Left lung (tissue), 10 donors: ENCODE results near the gene CHD5. TPM values are rescaled to one million over a fixed set of nuclear protein-coding genes. Genes with fewer than 3 reads are reported as not detected.

Experiments used
- ATAC-seq: fragments of 200-7000 bp; cut with Tn5 transposase; one replicate; pipeline ENCODE4 v1.9.1; 2020; ENCODE audit warnings: moderate library complexity
- DNase-seq, 4 donors: peaks; one replicate each; pipeline ENCODE4 v3.0.0-alpha.2; 2013 to 2020
- H3K27ac ChIP-seq, 2 donors: fragments of 200-600 bp; sonication (generic) in 1 of 2; one replicate each; pipeline versions ENCODE4 v1.5.0 to v1.8.0; 2020 to 2021
- H3K27me3 ChIP-seq, 2 donors: fragments of 200-600 bp; sonication (generic) in 1 of 2; one replicate each; pipeline versions ENCODE4 v1.5.0 to v1.8.0; 2020 to 2021
- H3K36me3 ChIP-seq, 2 donors: fragments of 200-600 bp; sonication (generic) in 1 of 2; one replicate each; pipeline versions ENCODE4 v1.5.0 to v1.8.0; 2020 to 2021
- H3K4me1 ChIP-seq, 2 donors: fragments of 200-600 bp; one replicate each; pipeline ENCODE4 v1.8.0; 2021
- H3K4me3 ChIP-seq, 2 donors: fragments of 200-600 bp; sonication (generic) in 1 of 2; one replicate each; pipeline versions ENCODE4 v1.5.0 to v1.8.0; 2020 to 2021; ENCODE audit warnings: mild to moderate bottlenecking in 1 of 2
- H3K9me3 ChIP-seq, 2 donors: fragments of 200-600 bp; sonication (generic) in 1 of 2; one replicate each; pipeline versions ENCODE4 v1.5.0 to v1.8.0; 2020 to 2021
- CTCF ChIP-seq, 2 donors: fragments of 200-600 bp; sonication (generic) in 1 of 2; IDR thresholded peaks; one replicate each; pipeline versions ENCODE4 v1.5.0 to v1.8.0; 2021; ENCODE audit warnings: antibody characterized with exemption in 2 of 2
- intact Hi-C, 2 donors: fragments of 100-400 bp; cut with DNase I; formaldehyde crosslinking; loops; one replicate each; pipeline versions ENCODE4 v1.11.2 to v1.14.2; 2022
- polyA plus RNA-seq, 6 donors: library from polyadenylated mRNA; unstranded; fragments of 120-200 nt; gene quantifications; one replicate each; pipeline ENCODE4 v1.2.1, GENCODE V29; 2013; ENCODE audit not compliant: insufficient read length in 6 of 6
- total RNA-seq, 2 donors: library from RNA; stranded (reverse); fragmentation: NEBNext Ultra II Directional; extraction: Animal tissue kit (Norgen Biotek cat#: 25700); gene quantifications; one replicate each; pipeline ENCODE4 v1.2.1, GENCODE V29; 2021
- donor health status: DM: no; HTN: yes; CAD: no.
- donor health status: DM: no; HTN: no; CAD: no.

The CHD5 gene
- total and polyA plus RNA-seq, 8 donors, result 0.03 to 0.36 (median 0.13) TPM

- Histone ChIP-seq H3K36me3 (no peaks in the 10 kb centered on the region), H3K27me3 (peaks cover 4 to 67% of the 10 kb centered on the region in 2 donors), H3K4me3 (no peak overlapping the region), H3K4me1 (no peaks in the 10 kb centered on the region), H3K9me3 (no peaks in the 10 kb centered on the region), H3K27ac (no peak overlapping the region)
- ATAC-seq (no peak), DNase-seq (peak in 1 of 4 donors; percentile 35)
- TF ChIP-seq CTCF (IDR thresholded peaks at IDR 0.05), result no peak
- intact Hi-C loops, result no loop called here
Measured at GRCh38 chr1:6165027-6165426, 15.1 kb downstream of the CHD5 start.

GRCh38 chr1:6163973-6164617, 16.0 kb downstream of the CHD5 start:
- ATAC-seq, result no peak
- Histone ChIP-seq H3K4me1 (no peaks in the 10 kb centered on the region), H3K4me3 (no peak overlapping the region), H3K9me3 (no peaks in the 10 kb centered on the region), H3K36me3 (no peaks in the 10 kb centered on the region), H3K27me3 (peaks cover 4 to 65% of the 10 kb centered on the region in 2 donors), H3K27ac (no peak overlapping the region)
- peak in 1 of 4 donors; percentile 28 for DNase-seq
- intact Hi-C loops, result no loop called here
- no peak for TF ChIP-seq CTCF (IDR thresholded peaks at IDR 0.05)

GRCh38 chr1:6163191-6163972, 16.7 kb downstream of the CHD5 start:
- peaks cover 4 to 63% of the 10 kb centered on the region in 2 donors for H3K27me3 ChIP-seq
- no peak for TF ChIP-seq CTCF (IDR thresholded peaks at IDR 0.05)
- H3K9me3 ChIP-seq, result no peaks in the 10 kb centered on the region
- intact Hi-C loops, result no loop called here
- no peak overlapping the region for H3K4me3 ChIP-seq
- H3K4me1 ChIP-seq, result no peaks in the 10 kb centered on the region
- DNase-seq (peak in 1 of 4 donors; percentile 57), ATAC-seq (no peak)
- no peak overlapping the region for H3K27ac ChIP-seq
- no peaks in the 10 kb centered on the region for H3K36me3 ChIP-seq

GRCh38 chr1:6162773-6163172, 17.3 kb downstream of the CHD5 start:
- H3K27ac ChIP-seq, result no peak overlapping the region
- H3K4me3 ChIP-seq, result no peak overlapping the region
- H3K27me3 ChIP-seq, result peaks cover 4 to 64% of the 10 kb centered on the region in 2 donors
- H3K9me3 ChIP-seq, result no peaks in the 10 kb centered on the region
- no peak for TF ChIP-seq CTCF (IDR thresholded peaks at IDR 0.05)
- ATAC-seq, result no peak
- no peaks in the 10 kb centered on the region for H3K36me3 ChIP-seq
- H3K4me1 ChIP-seq, result no peaks in the 10 kb centered on the region
- DNase-seq, result peak in 1 of 4 donors; percentile 60
- intact Hi-C loops, result no loop called here

- H3K27ac ChIP-seq, result no peak overlapping the region
- TF ChIP-seq CTCF (IDR thresholded peaks at IDR 0.05), result no peak
- H3K4me1 ChIP-seq, result no peaks in the 10 kb centered on the region
- ATAC-seq (no peak), DNase-seq (peak in 1 of 4 donors; percentile 34)
- H3K9me3 ChIP-seq, result no peaks in the 10 kb centered on the region
- no peaks in the 10 kb centered on the region for H3K36me3 ChIP-seq
- no peak overlapping the region for H3K4me3 ChIP-seq
- H3K27me3 ChIP-seq, result peaks cover 4 to 69% of the 10 kb centered on the region in 2 donors
- intact Hi-C loops, result no loop called here
Measured at GRCh38 chr1:6162341-6162740, 17.8 kb downstream of the CHD5 start.
